Mucosa of stomach (tissue), 1 donor: ENCODE measurements around the gene PPA1.
"Not testable (repeated sequence)": the region's sequence is repeated elsewhere in the genome, so short reads cannot be mapped to it uniquely, and the experiment has no call there.

ENCODE experiments used
- H3K27me3 ChIP-seq: one replicate; pipeline ENCODE4 v1.7.0; 2013; ENCODE audit warnings: mild to moderate bottlenecking, low read length; ENCODE audit not compliant: control insufficient read depth, insufficient read depth
- H3K36me3 ChIP-seq: one replicate; pipeline ENCODE4 v1.7.0; 2013; ENCODE audit warnings: low read length; ENCODE audit not compliant: control insufficient read depth, insufficient read depth
- H3K4me1 ChIP-seq: one replicate; pipeline ENCODE4 v1.7.0; 2013; ENCODE audit warnings: mild to moderate bottlenecking, low read length; ENCODE audit not compliant: control insufficient read depth, insufficient read depth
- H3K4me3 ChIP-seq: one replicate; pipeline ENCODE4 v1.7.0; 2013; ENCODE audit warnings: low read length
- H3K9ac ChIP-seq: one replicate; pipeline ENCODE4 v1.7.0; 2013; ENCODE audit warnings: mild to moderate bottlenecking, low read length, moderate library complexity
- H3K9me3 ChIP-seq: one replicate; pipeline ENCODE4 v1.7.0; 2013; ENCODE audit warnings: mild to moderate bottlenecking, low read length, moderate library complexity; ENCODE audit not compliant: control insufficient read depth
- donor health status: Pancreatic carcinoma.

Gene PPA1

DNA sequence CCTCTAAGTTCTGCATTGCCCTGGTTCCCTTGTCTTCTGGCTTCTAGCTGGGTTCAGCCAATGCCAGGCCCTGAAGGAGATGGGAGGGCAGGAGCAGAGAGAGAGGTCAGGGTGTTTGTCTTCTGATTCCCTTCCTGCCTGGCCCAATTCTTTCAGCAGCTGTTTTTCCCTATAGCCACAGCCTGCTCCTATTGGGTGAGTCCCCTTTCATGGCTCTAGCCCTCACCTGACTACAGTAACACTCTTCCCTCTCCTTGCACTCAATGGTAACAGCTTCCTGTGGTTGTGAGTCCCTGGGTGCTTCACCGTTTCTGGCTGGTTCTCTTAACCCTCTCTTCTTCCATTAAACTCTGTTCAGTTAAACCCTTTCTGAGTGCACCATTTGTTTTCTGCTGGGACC, 33.5 kb upstream of the PPA1 start:
- no peak overlapping the region for H3K4me3 ChIP-seq
- no peaks in the 10 kb centered on the region for H3K36me3 ChIP-seq
- no peaks in the 10 kb centered on the region for H3K4me1 ChIP-seq
- no peak overlapping the region for H3K9ac ChIP-seq
- H3K9me3 ChIP-seq: no peaks in the 10 kb centered on the region
- no peaks in the 10 kb centered on the region for H3K27me3 ChIP-seq

DNA sequence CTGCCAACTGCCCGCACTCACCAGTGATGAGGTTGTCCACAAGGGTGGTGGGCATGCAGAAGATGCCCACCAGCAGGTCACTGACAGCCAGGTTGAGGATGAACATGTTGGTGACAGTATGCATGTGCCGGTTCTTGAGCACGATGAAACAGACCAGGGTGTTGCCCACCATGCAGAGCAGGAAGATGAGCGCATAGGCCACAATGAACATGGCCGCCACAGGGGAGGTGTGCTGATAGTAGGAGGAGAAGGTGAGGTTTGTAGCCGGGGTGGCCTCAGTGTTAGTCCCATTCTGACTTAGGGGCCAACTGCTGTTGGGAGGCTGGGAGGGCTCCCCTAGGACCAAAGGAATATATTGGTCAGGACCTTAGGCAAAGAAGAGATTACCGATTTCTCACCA, 32.8 kb upstream of the PPA1 start:
- Histone ChIP-seq H3K9me3 (no peaks in the 10 kb centered on the region), H3K4me3 (no peak overlapping the region), H3K9ac (no peak overlapping the region), H3K27me3 (no peaks in the 10 kb centered on the region), H3K4me1 (no peaks in the 10 kb centered on the region), H3K36me3 (no peaks in the 10 kb centered on the region)

DNA sequence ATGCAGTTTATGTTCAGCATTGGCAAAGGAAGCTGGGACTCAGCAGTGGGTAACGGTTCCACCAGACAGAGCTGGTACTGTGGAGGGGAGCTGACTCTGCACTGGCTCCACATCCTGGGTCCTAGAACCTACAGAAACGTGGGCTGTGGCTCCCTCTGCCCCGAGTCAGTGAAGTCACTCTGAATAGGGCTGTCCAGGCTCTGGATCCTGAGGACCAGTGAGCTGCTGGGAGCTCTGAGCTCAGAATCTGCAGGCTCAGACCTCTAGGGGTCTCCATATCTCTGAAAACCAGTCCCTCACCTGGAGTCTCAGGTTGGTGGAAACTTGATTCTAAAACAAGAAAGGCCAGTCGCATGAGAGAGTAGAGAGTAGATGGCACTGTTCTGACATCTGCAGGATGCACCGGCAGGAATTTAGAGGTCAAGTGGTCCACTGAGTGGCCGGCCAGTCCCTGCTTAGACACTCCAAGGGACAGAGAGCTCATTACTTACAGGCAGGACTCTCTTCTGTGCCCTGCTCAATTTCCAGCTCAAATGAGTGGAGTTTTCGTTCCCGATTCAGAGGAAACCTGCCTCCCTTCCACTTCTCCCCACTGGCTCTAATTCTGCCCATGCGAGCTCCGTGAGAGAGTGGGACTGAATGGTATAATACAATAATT, 31.9 kb upstream of the PPA1 start:
- Histone ChIP-seq H3K4me3 (no peak overlapping the region), H3K4me1 (peaks cover under 1% of the 10 kb centered on the region), H3K9ac (no peak overlapping the region), H3K9me3 (no peaks in the 10 kb centered on the region), H3K36me3 (no peaks in the 10 kb centered on the region), H3K27me3 (peaks cover 2% of the 10 kb centered on the region)

DNA sequence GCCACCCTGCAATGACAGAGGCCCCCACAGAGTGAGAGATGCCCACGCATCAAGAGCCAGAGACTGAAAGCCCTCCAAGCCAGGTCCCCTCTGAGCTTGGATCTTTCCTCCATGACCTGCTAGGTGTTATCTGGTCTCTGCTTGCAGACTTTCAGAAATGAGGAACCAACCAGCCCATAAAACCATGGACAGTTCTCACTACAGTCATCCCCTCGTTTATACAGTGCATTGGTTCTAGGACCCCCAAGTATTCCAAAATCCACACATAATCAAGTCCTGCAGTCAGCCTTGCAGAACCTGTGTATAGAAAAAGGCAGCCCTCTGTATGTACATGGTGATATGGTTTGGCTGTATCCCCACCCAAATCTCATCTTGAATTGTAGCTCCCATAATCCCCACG, 27.5 kb upstream of the PPA1 start:
- Histone ChIP-seq H3K27me3 (peaks cover 14% of the 10 kb centered on the region), H3K9ac (no peak overlapping the region), H3K4me1 (peaks cover 31% of the 10 kb centered on the region), H3K9me3 (no peaks in the 10 kb centered on the region), H3K4me3 (no peak overlapping the region), H3K36me3 (no peaks in the 10 kb centered on the region)

DNA sequence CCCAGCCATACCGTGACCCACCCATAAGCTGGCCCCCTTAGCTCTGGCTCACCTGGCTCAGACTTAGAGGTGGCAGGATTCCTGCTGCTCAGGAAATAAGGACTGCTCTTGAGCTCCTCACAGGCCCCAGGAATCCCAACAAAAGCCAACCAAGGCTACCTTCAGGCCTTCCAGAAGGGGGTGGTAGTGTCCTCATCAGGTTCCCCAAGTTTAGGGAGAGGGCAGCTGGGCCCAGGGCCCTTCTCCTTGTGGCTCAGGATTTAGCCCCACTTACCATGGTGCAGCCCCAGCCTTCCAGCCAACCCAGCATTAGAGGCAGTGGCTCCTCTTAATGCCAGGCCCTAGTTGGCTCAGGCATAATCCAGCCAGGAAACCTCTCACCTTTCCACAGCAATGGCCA, 27.0 kb upstream of the PPA1 start:
- H3K4me1 ChIP-seq: peaks cover 36% of the 10 kb centered on the region
- no peak overlapping the region for H3K9ac ChIP-seq
- no peak overlapping the region for H3K4me3 ChIP-seq
- no peaks in the 10 kb centered on the region for H3K9me3 ChIP-seq
- H3K27me3 ChIP-seq: peaks cover 19% of the 10 kb centered on the region
- H3K36me3 ChIP-seq: no peaks in the 10 kb centered on the region

DNA sequence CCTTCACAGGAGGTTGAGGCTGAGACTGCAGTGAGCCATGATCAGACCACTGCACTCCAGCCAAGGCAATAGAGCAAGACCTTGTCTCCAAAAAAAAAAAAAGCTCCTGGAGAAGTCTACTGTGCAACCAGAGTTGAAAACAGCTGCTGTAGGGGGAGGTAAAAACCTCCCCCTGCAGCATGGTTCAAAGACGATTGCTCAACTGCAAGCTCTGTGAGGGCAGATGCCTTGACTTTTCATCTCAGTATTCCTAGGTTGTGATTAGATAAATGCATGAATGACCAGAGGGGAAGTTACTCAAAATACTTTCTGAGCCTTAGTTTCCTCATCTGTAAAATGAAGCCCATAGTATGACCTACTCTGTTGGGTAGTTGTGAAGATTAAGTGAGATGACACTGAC, 25.0 kb upstream of the PPA1 start:
- Histone ChIP-seq H3K36me3 (no peaks in the 10 kb centered on the region), H3K4me3 (no peak overlapping the region), H3K27me3 (peaks cover 28% of the 10 kb centered on the region), H3K4me1 (peaks cover 53% of the 10 kb centered on the region), H3K9me3 (no peaks in the 10 kb centered on the region), H3K9ac (no peak overlapping the region)

DNA sequence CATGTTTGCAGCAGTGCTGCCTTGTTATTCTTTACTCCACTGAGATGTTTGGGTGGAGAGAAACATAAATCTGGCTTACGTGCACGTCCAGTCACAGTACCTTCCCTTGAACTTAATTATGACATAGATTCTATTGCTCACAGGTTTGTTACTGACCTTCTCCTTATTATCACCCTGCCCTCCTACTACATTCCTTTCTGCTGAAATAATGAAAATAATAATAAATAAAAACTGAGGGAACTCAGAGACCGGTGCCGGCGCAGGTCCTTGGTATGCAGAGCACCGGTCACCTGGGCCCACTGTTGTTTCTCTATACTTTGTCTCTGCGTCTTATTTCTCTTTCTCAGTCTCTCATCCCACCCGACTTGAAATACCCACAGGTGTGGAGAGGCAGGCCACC, 24.6 kb upstream of the PPA1 start:
- Histone ChIP-seq H3K27me3 (peaks cover 28% of the 10 kb centered on the region), H3K4me1 (peaks cover 53% of the 10 kb centered on the region)
- not testable (repeated sequence) for H3K4me3 ChIP-seq, H3K9ac ChIP-seq, H3K36me3 ChIP-seq, H3K9me3 ChIP-seq

DNA sequence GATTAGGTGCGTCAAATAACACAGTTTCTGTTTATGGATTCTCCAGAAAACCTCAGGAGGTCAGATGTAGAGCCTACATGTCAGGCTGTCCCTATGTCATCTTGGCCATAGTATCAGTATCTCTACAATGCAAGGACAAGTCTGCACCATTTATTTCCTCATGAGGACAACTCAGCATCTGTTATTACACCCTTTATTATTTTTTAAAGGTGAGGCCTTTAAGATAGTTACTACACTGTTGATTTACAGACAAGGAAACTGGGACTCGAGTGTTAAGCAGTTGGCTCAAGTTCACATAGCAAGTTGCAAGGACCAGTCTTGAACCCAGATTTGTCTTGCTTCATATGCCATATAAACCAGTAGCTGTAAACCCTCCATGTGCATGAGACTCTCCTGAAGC, 23.2 kb upstream of the PPA1 start:
- no peak overlapping the region for H3K4me3 ChIP-seq

DNA sequence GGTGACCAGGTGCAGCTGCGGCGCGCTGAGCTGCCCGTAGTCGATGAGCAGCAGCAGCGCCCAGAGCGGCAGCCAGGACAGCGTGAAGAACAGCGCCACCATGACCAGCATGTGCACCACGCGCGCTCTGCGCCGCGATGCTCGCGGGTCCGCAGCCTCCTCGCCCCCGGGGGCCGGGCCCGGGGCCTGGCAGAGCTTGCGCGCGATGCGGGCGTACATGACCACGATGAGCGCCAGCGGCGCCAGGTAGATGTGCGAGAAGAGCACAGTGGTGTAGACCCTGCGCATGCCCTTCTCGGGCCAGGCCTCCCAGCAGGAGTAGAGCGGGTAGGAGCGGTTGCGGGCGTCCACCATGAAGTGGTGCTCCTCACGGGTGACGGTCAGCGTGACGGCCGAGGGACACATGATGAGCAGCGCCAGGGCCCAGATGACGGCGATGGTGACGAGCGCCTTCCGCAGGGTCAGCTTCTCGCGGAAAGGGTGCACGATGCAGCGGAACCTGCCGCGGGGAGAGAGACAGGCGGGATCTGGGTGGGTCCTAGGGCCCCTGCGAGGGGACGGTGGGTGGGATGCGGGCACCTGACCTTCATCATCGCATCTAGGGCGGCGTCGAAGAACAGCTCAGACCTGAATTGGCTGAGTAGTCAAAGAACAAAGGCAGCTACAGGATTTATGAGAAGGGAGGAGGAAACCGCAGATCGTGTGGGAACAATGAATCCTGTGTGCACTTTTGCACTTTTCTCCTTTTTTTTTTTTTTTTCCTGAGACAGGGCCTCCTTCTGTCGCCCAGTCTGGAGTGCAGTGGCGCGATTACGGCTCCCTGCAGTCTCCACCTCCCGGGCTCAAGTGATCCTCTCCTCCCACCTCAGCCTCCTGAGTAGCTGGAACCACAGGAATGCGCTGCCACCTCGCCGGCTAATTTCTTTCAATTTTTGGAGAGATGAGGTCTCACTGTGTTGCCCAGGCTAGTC, 22.4 kb upstream of the PPA1 start:
- peak overlapping the region; percentile 49 for H3K9ac ChIP-seq
- H3K27me3 ChIP-seq: peaks cover 28% of the 10 kb centered on the region

More for the DNA sequence above, 23.2 kb upstream of the PPA1 start:
- H3K4me1 ChIP-seq: peaks cover 53% of the 10 kb centered on the region
- H3K9ac ChIP-seq: peak overlapping the region; percentile 49
- H3K36me3 ChIP-seq: no peaks in the 10 kb centered on the region
- H3K9me3 ChIP-seq: no peaks in the 10 kb centered on the region
- H3K27me3 ChIP-seq: peaks cover 28% of the 10 kb centered on the region

DNA sequence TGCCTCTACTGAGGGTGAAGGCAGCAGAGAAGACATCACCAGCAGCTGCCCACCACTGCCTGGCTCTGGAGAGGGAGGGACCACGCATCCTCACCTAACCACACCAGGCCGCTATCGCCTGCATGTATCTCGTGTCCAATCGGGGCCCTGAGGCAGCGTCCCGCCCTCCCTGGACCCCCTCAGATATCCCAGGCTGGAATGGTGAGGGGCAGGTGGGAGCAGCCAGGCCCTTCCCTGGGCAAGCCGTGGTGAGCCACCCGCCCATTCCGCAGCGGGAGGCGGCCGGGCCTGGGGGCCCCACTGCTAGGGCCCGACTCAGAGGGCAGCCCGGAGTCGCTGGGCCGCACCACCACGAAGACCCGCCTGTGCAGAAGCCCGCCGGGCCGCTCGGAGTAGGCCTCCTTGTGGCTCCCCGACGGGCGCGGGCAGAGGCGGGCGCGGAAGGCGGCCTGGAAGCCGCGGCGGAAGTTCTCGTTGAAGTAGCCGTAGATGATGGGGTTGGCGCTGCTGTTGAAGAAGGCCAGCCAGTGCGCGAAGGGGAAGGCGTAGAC, 21.6 kb upstream of the PPA1 start:
- Histone ChIP-seq H3K4me1 (peaks cover 48% of the 10 kb centered on the region), H3K4me3 (no peak overlapping the region), H3K9me3 (no peaks in the 10 kb centered on the region), H3K36me3 (no peaks in the 10 kb centered on the region), H3K27me3 (peaks cover 24% of the 10 kb centered on the region), H3K9ac (no peak overlapping the region)

More for the DNA sequence above, 22.4 kb upstream of the PPA1 start:
- H3K9me3 ChIP-seq: no peaks in the 10 kb centered on the region
- H3K4me3 ChIP-seq: no peak overlapping the region
- H3K4me1 ChIP-seq: peaks cover 53% of the 10 kb centered on the region
- no peaks in the 10 kb centered on the region for H3K36me3 ChIP-seq

DNA sequence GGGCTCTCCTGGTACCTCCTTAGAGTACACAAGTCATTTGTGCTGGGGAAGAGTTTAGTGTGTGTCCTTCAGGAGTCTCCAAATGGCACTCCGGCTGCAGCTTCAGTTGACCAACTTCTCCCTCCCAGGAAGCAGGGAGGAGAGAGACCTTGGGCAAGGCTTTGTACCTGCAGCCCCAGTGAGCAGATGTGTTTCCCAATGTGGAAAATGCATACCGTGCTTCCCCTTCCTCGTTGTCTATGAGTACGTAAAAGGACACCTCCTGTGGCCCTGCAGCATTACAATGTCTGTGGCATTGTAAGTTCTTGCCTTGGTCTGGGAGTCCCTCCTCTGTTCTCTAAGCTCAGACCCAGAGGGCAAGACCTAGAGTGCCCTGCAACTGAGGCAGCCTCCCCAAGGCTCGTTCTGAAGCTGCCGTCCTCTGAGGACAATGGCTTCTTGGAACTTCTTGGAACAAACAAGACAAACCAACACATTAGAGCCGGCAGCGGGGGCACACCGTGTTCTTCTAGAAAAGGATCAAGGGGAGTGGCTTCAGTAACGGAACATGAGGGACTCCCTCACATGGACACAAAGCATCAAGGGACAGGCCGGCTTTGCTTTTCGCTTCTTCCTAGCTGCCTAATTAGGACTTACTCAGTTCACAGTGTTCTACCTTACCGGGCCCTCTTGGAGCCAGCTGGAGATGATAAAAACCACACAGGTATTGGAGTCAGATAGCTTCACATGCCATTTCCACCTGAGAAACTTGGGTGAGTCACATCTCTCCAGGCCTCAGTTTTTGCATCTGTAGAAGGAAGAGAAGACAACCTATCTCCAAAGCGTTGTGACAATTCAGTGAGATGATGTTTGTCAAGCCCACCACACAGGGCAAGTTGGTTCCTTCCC, 20.9 kb upstream of the PPA1 start:
- Histone ChIP-seq H3K9ac (no peak overlapping the region), H3K9me3 (no peaks in the 10 kb centered on the region), H3K36me3 (no peaks in the 10 kb centered on the region), H3K4me3 (no peak overlapping the region), H3K27me3 (peaks cover 24% of the 10 kb centered on the region), H3K4me1 (peaks cover 41% of the 10 kb centered on the region)
